Measurements from ENCODE around the gene ZBTB17. TPM values are rescaled to one million over a fixed set of nuclear protein-coding genes. Genes with fewer than 3 reads are reported as not detected.

Gene ZBTB17
- total RNA-seq, 1 experiment from 2014 or later, result 32.0 TPM

- CTCF ChIA-PET, result interaction anchor here (0.7 to 1.8 kb wide), 4 partner anchors 10 to 152 kb away, joined by 3 to 6 read pairs (median 4); no protein-coding TSS in a partner anchor
- ATAC-seq, result no peak
- POLR2A ChIA-PET, result no interaction called here
- Mint-ChIP-seq H3K27me3 (ENCODE audit: low read depth) (no peaks in the 10 kb centered on the region), H3K27ac (no peak overlapping the region), H3K4me1 (peaks cover 4% of the 10 kb centered on the region), H3K36me3 (peaks cover 22% of the 10 kb centered on the region), H3K9me3 (no peaks in the 10 kb centered on the region), H3K4me3 (no peak overlapping the region)
- no peak for TF ChIP-seq NR1H2 (CRISPR knock-in tag; IDR thresholded peaks at IDR 0.05)
- no peak for TF ChIP-seq NR2C2 (CRISPR knock-in tag; IDR thresholded peaks at IDR 0.05)
- no peak for TF ChIP-seq MYBL2 (CRISPR knock-in tag; IDR thresholded peaks at IDR 0.05)
- no peak for TF ChIP-seq CDX4 (CRISPR knock-in tag; IDR thresholded peaks at IDR 0.05; ENCODE audit: borderline replicate concordance)
- TF ChIP-seq ATF1 (CRISPR knock-in tag; IDR thresholded peaks at IDR 0.05), result no peak
- no peak for TF ChIP-seq IRF2 (CRISPR knock-in tag; IDR thresholded peaks at IDR 0.05; ENCODE audit: borderline replicate concordance, low read depth)
- TF ChIP-seq GABPB1 (CRISPR knock-in tag; IDR thresholded peaks at IDR 0.05), result no peak
- TF ChIP-seq STAT6 (CRISPR knock-in tag; conservative IDR thresholded peaks at IDR 0.05; ENCODE audit: low read depth), result no peak
- TF ChIP-seq GTF2I (CRISPR knock-in tag; conservative IDR thresholded peaks at IDR 0.05), result no peak
- no peak for TF ChIP-seq MAX (CRISPR knock-in tag; IDR thresholded peaks at IDR 0.05)
- TF ChIP-seq USF2 (CRISPR knock-in tag; IDR thresholded peaks at IDR 0.05), result no peak
- TF ChIP-seq ARID4B (CRISPR knock-in tag; IDR thresholded peaks at IDR 0.05; ENCODE audit: borderline replicate concordance), result no peak
- TF ChIP-seq ATF2 (CRISPR knock-in tag; IDR thresholded peaks at IDR 0.05; ENCODE audit: borderline replicate concordance, low read depth), result no peak
- no peak for TF ChIP-seq RELA (CRISPR knock-in tag; IDR thresholded peaks at IDR 0.05; ENCODE audit: borderline replicate concordance)
- TF ChIP-seq CTCF (IDR thresholded peaks at IDR 0.05), result no peak
- no peak for TF ChIP-seq FOXK1 (CRISPR knock-in tag; IDR thresholded peaks at IDR 0.05)
- no peak for TF ChIP-seq EMX1 (CRISPR knock-in tag; IDR thresholded peaks at IDR 0.05)
- TF ChIP-seq ERG (CRISPR knock-in tag; IDR thresholded peaks at IDR 0.05), result no peak
- no peak for TF ChIP-seq E2F5 (CRISPR knock-in tag; IDR thresholded peaks at IDR 0.05)
- no peak for DNase-seq (ENCODE audit: low spot score)
These were observed 32.4 kb downstream of the ZBTB17 start for GRCh38 chr1:15943328-15943991.

Data from WTC11 (cell line).